IMR-90 (cell line): ENCODE data around the gene DIP2C. TPM values are rescaled to one million over a fixed set of nuclear protein-coding genes. Genes with fewer than 3 reads are reported as not detected.

Experiments used
- ATAC-seq: fragments of 200-7000 bp; cut with Tn5 transposase; 2 replicates; pipeline ENCODE4 v1.9.1; 2020; ENCODE audit warnings: low read depth, mild to moderate bottlenecking, moderate library complexity
- BruUV-seq: library from RNA; stranded (reverse); fragments of 400-500 nt; replicated peaks from 2 replicates; lab custom pipeline; 2021; lab: Mats Ljungman, UMichigan
- CTCF ChIA-PET: fragments of 300-600 bp; formaldehyde crosslinking; extraction: SDS; loops from one replicate; lab custom pipeline; 2021; ENCODE audit warnings: antibody characterized with exemption; lab: Yijun Ruan, JAX
- POLR2A ChIA-PET: fragments of 300-600 bp; sonication (Branson Sonifier 250); formaldehyde crosslinking; loops from one replicate; lab custom pipeline; 2022; ENCODE audit warnings: antibody characterized with exemption; ENCODE audit not compliant: unreplicated experiment; lab: Charles Lee
- DNase-seq: peaks from one replicate; pipeline ENCODE4 v3.0.0; 2013
- H2AFZ ChIP-seq: replicated peaks from 2 replicates; pipeline ENCODE3; 2013; ENCODE audit warnings: low read length, mild to moderate bottlenecking; ENCODE audit not compliant: poor library complexity
- H2AK5ac ChIP-seq: 2 replicates; pipeline ENCODE4 v1.6.1; 2013; ENCODE audit warnings: low read depth, low read length, inconsistent platforms
- H2AK9ac ChIP-seq: replicated peaks from 2 replicates; pipeline ENCODE3; 2013; ENCODE audit warnings: mild to moderate bottlenecking, low read depth, low read length, moderate library complexity; ENCODE audit not compliant: poor library complexity
- H2BK120ac ChIP-seq: 2 replicates; pipeline ENCODE4 v1.6.1; 2013; ENCODE audit warnings: low read depth, low read length, inconsistent platforms
- H2BK15ac ChIP-seq: 3 replicates; pipeline ENCODE4 v1.6.1; 2013; ENCODE audit warnings: low read depth, low read length, inconsistent platforms
- H2BK20ac ChIP-seq: 2 replicates; pipeline ENCODE4 v1.6.1; 2013; ENCODE audit warnings: low read depth, mild to moderate bottlenecking, inconsistent platforms, low read length, moderate library complexity
- H2BK5ac ChIP-seq: 2 replicates; pipeline ENCODE4 v1.6.1; 2013; ENCODE audit warnings: mild to moderate bottlenecking, low read depth, low read length, inconsistent platforms; ENCODE audit not compliant: poor library complexity, severe bottlenecking
- H3K14ac ChIP-seq: replicated peaks from 2 replicates; pipeline ENCODE4 v1.6.1; 2013; ENCODE audit warnings: low read depth, low read length, inconsistent platforms
- H3K18ac ChIP-seq: 2 replicates; pipeline ENCODE4 v1.6.1; 2013; ENCODE audit warnings: low read depth, low read length, control low read depth
- H3K23ac ChIP-seq: 2 replicates; pipeline ENCODE4 v1.6.1; 2013; ENCODE audit warnings: low read depth, low read length, inconsistent platforms
- H3K27ac ChIP-seq: 2 replicates; pipeline ENCODE4 v1.5.1; 2013; ENCODE audit warnings: mild to moderate bottlenecking, control low read depth, low read length; ENCODE audit not compliant: insufficient read depth
- H3K27me3 ChIP-seq: 2 replicates; pipeline ENCODE4 v1.6.1; 2013; ENCODE audit warnings: low read length; ENCODE audit not compliant: control insufficient read depth, insufficient read depth
- H3K36me3 ChIP-seq: 2 replicates; pipeline ENCODE4 v1.6.1; 2013; ENCODE audit warnings: low read length, mixed read lengths; ENCODE audit not compliant: control insufficient read depth, insufficient read depth
- H3K4ac ChIP-seq: 2 replicates; pipeline ENCODE4 v1.6.1; 2013; ENCODE audit warnings: low read depth, low read length, inconsistent platforms
- H3K4me1 ChIP-seq: 2 replicates; pipeline ENCODE4 v1.6.1; 2013; ENCODE audit warnings: low read length, mixed read lengths; ENCODE audit not compliant: control insufficient read depth, insufficient read depth
- H3K4me2 ChIP-seq: 2 replicates; pipeline ENCODE4 v1.6.1; 2013; ENCODE audit warnings: low read depth, mild to moderate bottlenecking, control low read depth, low read length, moderate library complexity
- H3K4me3 ChIP-seq: 2 replicates; pipeline ENCODE4 v1.5.1; 2013; ENCODE audit warnings: low read depth, mild to moderate bottlenecking, control low read depth, low read length, moderate library complexity; ENCODE audit not compliant: insufficient read depth
- H3K56ac ChIP-seq: 2 replicates; pipeline ENCODE4 v1.6.1; 2013; ENCODE audit warnings: low read length, inconsistent platforms; ENCODE audit not compliant: insufficient read depth; ENCODE audit errors: extremely low read depth
- H3K79me1 ChIP-seq, 2 experiments: 2 replicates each; pipeline ENCODE4 v1.6.1; 2013; ENCODE audit warnings: low read length in 2 of 2, inconsistent platforms in 1 of 2, low read depth in 1 of 2
- H3K9ac ChIP-seq: 2 replicates; pipeline ENCODE4 v1.6.1; 2013; ENCODE audit warnings: low read depth, low read length, control low read depth
- H3K9me1 ChIP-seq: 2 replicates; pipeline ENCODE4 v1.6.1; 2013; ENCODE audit warnings: low read length, inconsistent platforms; ENCODE audit not compliant: insufficient read depth
- H3K9me3 ChIP-seq: 2 replicates; pipeline ENCODE4 v1.6.1; 2013; ENCODE audit warnings: low read length; ENCODE audit not compliant: control insufficient read depth, insufficient read depth
- H4K20me1 ChIP-seq: 2 replicates; pipeline ENCODE4 v1.6.1; 2013; ENCODE audit warnings: low read length, inconsistent platforms; ENCODE audit not compliant: insufficient read depth
- H4K5ac ChIP-seq: 2 replicates; pipeline ENCODE4 v1.6.1; 2013; ENCODE audit warnings: mild to moderate bottlenecking, low read depth, low read length, control low read depth
- H4K8ac ChIP-seq, 2 experiments: 2 replicates each; pipeline ENCODE4 v1.6.1; 2013; ENCODE audit warnings: low read depth in 2 of 2, low read length in 2 of 2, control low read depth in 1 of 2, inconsistent platforms in 1 of 2
- H4K91ac ChIP-seq: 2 replicates; pipeline ENCODE4 v1.6.1; 2013; ENCODE audit warnings: low read depth, low read length, inconsistent platforms; ENCODE audit not compliant: insufficient read depth
- CHD1 ChIP-seq: IDR thresholded peaks from 2 replicates; pipeline ENCODE4 v1.6.1; 2012; ENCODE audit warnings: low read depth, low read length, improper control_type of control experiment
- NFE2L2 ChIP-seq: fragments of 150-350 bp; IDR thresholded peaks from 2 replicates; pipeline ENCODE4 v1.6.1; 2016; ENCODE audit warnings: low read depth, mild to moderate bottlenecking, low read length
- RAD21 ChIP-seq: IDR thresholded peaks from 2 replicates; pipeline ENCODE4 v1.6.1; 2012; ENCODE audit warnings: low read length, improper control_type of control experiment
- RCOR1 ChIP-seq: IDR thresholded peaks from 2 replicates; pipeline ENCODE4 v1.6.1; 2012; ENCODE audit warnings: mild to moderate bottlenecking, low read length, improper control_type of control experiment; ENCODE audit not compliant: insufficient replicate concordance
- RFX5 ChIP-seq: IDR thresholded peaks from 2 replicates; pipeline ENCODE4 v1.8.0; 2012; ENCODE audit warnings: low read depth, mild to moderate bottlenecking, low read length, moderate library complexity
- SMC3 ChIP-seq: fragments of 150-350 bp; IDR thresholded peaks from 2 replicates; pipeline ENCODE4 v1.6.1; 2016; ENCODE audit warnings: low read depth, mild to moderate bottlenecking, antibody characterized with exemption, low read length, moderate library complexity
- WGBS, 2 experiments: methylation state at CpG; one replicate each; pipeline versions ENCODE4 v1.1.5 to v1.1.7; 2013; ENCODE audit warnings: missing lambda C conversion rate in 2 of 2; ENCODE audit not compliant: insufficient read length in 1 of 2; ENCODE audit errors: extremely low coverage in 2 of 2; 5-methylcytosine and 5-hydroxymethylcytosine counted together
- dilution Hi-C: fragments of 300-500 bp; cut with HindIII; formaldehyde crosslinking; loops from one replicate; pipeline ENCODE4 v1.14.3; 2018; ENCODE audit warnings: low sequenced_read_pairs; ENCODE audit not compliant: unreplicated experiment
- in situ Hi-C: fragments of 300-500 bp; cut with MboI; formaldehyde crosslinking; loops from 3 replicates; pipeline ENCODE4 v1.14.3; 2019; ENCODE audit warnings: low sequenced_read_pairs, inconsistent platforms, mixed read lengths
- intact Hi-C: fragments of 100-400 bp; cut with micrococcal nuclease; formaldehyde crosslinking; loops from 2 replicates; pipeline ENCODE4 v1.10.0; 2022
- polyA plus RNA-seq, 3 experiments: library from polyadenylated mRNA; depleted of rRNA; stranded (reverse); fragments of >200 nt; gene quantifications; 2 replicates each; pipeline ENCODE4 v1.2.3, GENCODE V29; 2012; ENCODE audit warnings: low replicate concordance in 1 of 3
- total RNA-seq: library from RNA; depleted of rRNA; stranded (reverse); fragments of >200 nt; gene quantifications from 2 replicates; pipeline ENCODE4 v1.2.3, GENCODE V29; 2012

DIP2C gene
- total and polyA plus RNA-seq, 2 of the 4 experiments (the other 2 are of a cell fraction) = 8.6 to 17.3 TPM

- Histone ChIP-seq H3K27me3 (no peaks in the 10 kb centered on the region), H2BK15ac (no peak overlapping the region), H2AK9ac (no peak overlapping the region), H3K18ac (no peak overlapping the region), H2BK5ac (no peak overlapping the region), H3K4me3 (no peak overlapping the region), H3K23ac (no peak overlapping the region), H3K79me1 (peaks cover 14 to 36% of the 10 kb centered on the region in 2 experiments), H4K5ac (no peak overlapping the region), H3K14ac (no peak overlapping the region), H2BK120ac (no peak overlapping the region), H2AFZ (no peak overlapping the region), H4K8ac (no peak overlapping the region), H3K36me3 (peaks cover 55% of the 10 kb centered on the region), H3K9me1 (no peaks in the 10 kb centered on the region), H3K9me3 (no peaks in the 10 kb centered on the region), H4K20me1 (peaks cover 5% of the 10 kb centered on the region; the same call in 1 of the 2 replicates), H3K4ac (no peak overlapping the region), H3K27ac (no peak overlapping the region), H3K4me2 (no peak overlapping the region), H2AK5ac (no peak overlapping the region), H4K91ac (no peak overlapping the region), H3K9ac (no peak overlapping the region), H3K56ac (no peak overlapping the region), H3K4me1 (no peaks in the 10 kb centered on the region), H2BK20ac (no peak overlapping the region)
- ChIA-PET POLR2A (no interaction called here), CTCF (no interaction called here)
- dilution Hi-C loops = no loop called here
- intact Hi-C loops = no loop called here
- TF ChIP-seq CHD1 (no peak), RFX5 (no peak), RCOR1 (no peak), SMC3 (no peak), RAD21 (no peak), NFE2L2 (no peak)
- no peak for DNase-seq
- no TSS peak for BruUV-seq
- ATAC-seq = no peak
- in situ Hi-C loops = no loop called here
- WGBS, 2 experiments = 88% methylated on average over 2 of the region's 19 CpGs; no CpG with 5 or more reads in 1 of the 2 experiments
Observed at GRCh38 chr10:418894-419293, 270.6 kb downstream of the DIP2C start.
